K562 (cell line): ENCODE data around the gene THAP2. TPM values are rescaled to one million over a fixed set of nuclear protein-coding genes. Genes with fewer than 3 reads are reported as not detected.

ENCODE experiments used
- ATF4 ChIP-seq: fragments of 450-650 bp; formaldehyde crosslinking; IDR thresholded peaks from 2 replicates; pipeline ENCODE4 v1.4.0; 2022; ENCODE audit warnings: mild to moderate bottlenecking, moderate library complexity
- CSDE1 ChIP-seq, 2 experiments: fragments of 450-650 bp; IDR thresholded peaks; 2 replicates each; pipeline ENCODE4 v1.6.1; 2016; ENCODE audit warnings: mild to moderate bottlenecking in 1 of 2
- EP300 ChIP-seq: IDR thresholded peaks from 2 replicates; pipeline ENCODE4 v1.6.1; 2012; ENCODE audit warnings: low read length, improper control_type of control experiment
- HMGXB4 ChIP-seq: sonication (generic); formaldehyde crosslinking; IDR thresholded peaks from 2 replicates; pipeline ENCODE4 v1.8.1; 2023; ENCODE audit warnings: mild to moderate bottlenecking, missing genetic modification reagents
- JUND ChIP-seq, 2 experiments: IDR thresholded peaks; 2 replicates in 1 of 2; 3 replicates in 1 of 2; pipeline ENCODE4 v1.6.1; 2011; ENCODE audit warnings: borderline replicate concordance in 2 of 2, low read depth in 2 of 2, low read length in 2 of 2, improper control_type of control experiment in 1 of 2, missing biosample characterization in 1 of 2, missing genetic modification characterization in 1 of 2, missing genetic modification reagents in 1 of 2
- KLF13 ChIP-seq: fragments of 450-650 bp; IDR thresholded peaks from 2 replicates; pipeline ENCODE4 v1.6.1; 2016; ENCODE audit warnings: missing genetic modification characterization, low read depth, mild to moderate bottlenecking, missing compliant biosample characterization, moderate library complexity, borderline replicate concordance
- NFIC ChIP-seq: fragments of 450-650 bp; IDR thresholded peaks from 2 replicates; pipeline ENCODE4 v1.6.1; 2017; ENCODE audit warnings: mild to moderate bottlenecking, inconsistent platforms
- PHF20 ChIP-seq: fragments of 450-650 bp; IDR thresholded peaks from 2 replicates; pipeline ENCODE4 v1.6.1; 2018; ENCODE audit not compliant: partially characterized antibody
- RBM22 ChIP-seq: fragments of 200-400 bp; formaldehyde crosslinking; IDR thresholded peaks from 2 replicates; pipeline ENCODE4 v1.6.1; 2018; ENCODE audit warnings: low read length, low read depth; ENCODE audit not compliant: poor library complexity, severe bottlenecking
- SMAD4 ChIP-seq: fragments of 250-450 bp; sonication (Bioruptor Pico); conservative IDR thresholded peaks from 2 replicates; pipeline ENCODE4 v1.8.0; 2021; ENCODE audit warnings: inconsistent platforms, mild to moderate bottlenecking, moderate library complexity
- XRCC3 ChIP-seq: fragments of 450-650 bp; IDR thresholded peaks from 2 replicates; pipeline ENCODE4 v1.6.1; 2017; ENCODE audit warnings: mild to moderate bottlenecking, moderate library complexity
- ZBTB2 ChIP-seq: fragments of 450-650 bp; IDR thresholded peaks from 2 replicates; pipeline ENCODE4 v1.6.1; 2016; ENCODE audit warnings: antibody characterized with exemption
- polyA plus RNA-seq, 8 experiments: library from polyadenylated mRNA; depleted of rRNA in 4 of 8; stranded (reverse) in 5 of 8; unstranded in 3 of 8; fragments of >200 nt; fragmentation: Nextera tagmentation in 2 of 8; fragmentation: Illumina TruSeq in 1 of 8; extraction: Ambion mirVana in 2 of 8; extraction: Trizol in 1 of 8; gene quantifications; 2 replicates each; pipeline versions ENCODE4 v1.2.1 to v1.2.3, GENCODE V29; 2011 to 2014; ENCODE audit warnings: inconsistent platforms in 1 of 8, missing spikeins in 1 of 8
- total RNA-seq, 7 experiments: library from RNA; depleted of rRNA in 6 of 7; stranded (reverse); fragments of >200 nt in 6 of 7; fragmentation: Illumina TruSeq in 2 of 7; extraction: Trizol in 2 of 7; gene quantifications; 2 replicates each; pipeline versions ENCODE4 v1.2.1 to v1.2.3, GENCODE V29; 2011 to 2021; ENCODE audit warnings: low replicate concordance in 1 of 7

THAP2 gene
- total and polyA plus RNA-seq, 9 of the 15 experiments (the other 6 are each of a cell fraction or from before 2014, with no cell fraction given), result 1.8 to 18.9 (median 7.3) TPM

GRCh38 chr12:71663561-71664410, at the start of gene THAP2, which contains the start of gene ZFC3H1 (continued):
- TF ChIP-seq ZBTB2, result 0 out of 2 replicates have a peak, but pooled peaks have one; percentile 15
- TF ChIP-seq CSDE1 (IDR thresholded peaks at IDR 0.05), result peak in 1 of 2 experiments; percentile 84; a peak in 1 of 4 replicates
- peak; percentile 86 for TF ChIP-seq NFIC
- peak; percentile 74 for TF ChIP-seq KLF13 (tag)
- TF ChIP-seq HMGXB4, result peak; percentile 12; the same call in 1 of the 2 replicates
- peak; percentile 65 for TF ChIP-seq PHF20
- TF ChIP-seq XRCC3, result no peak
- TF ChIP-seq ATF4 (CRISPR knock-in tag), result no peak
- TF ChIP-seq RBM22, result peak; percentile 6
- 0 out of 2 replicates have a peak, but pooled peaks have one; percentile 38 for TF ChIP-seq SMAD4 (CRISPR knock-in tag)
- TF ChIP-seq JUND (IDR thresholded peaks at IDR 0.05; ENCODE audit: borderline replicate concordance, low read depth, low read length), result peak; percentile 48
- no peak; the same call in 1 of the 3 replicates for TF ChIP-seq JUND (tag; IDR thresholded peaks at IDR 0.05; ENCODE audit: borderline replicate concordance, low read depth, low read length)
- peak; percentile 33 for TF ChIP-seq EP300
